Uterus (tissue), 2 donors: ENCODE results near the gene STAB1.

ENCODE experiments used
- CTCF ChIP-seq, 4 experiments: fragments of 200-600 bp in 2 of 4; fragments of 450-650 bp in 2 of 4; sonication (generic) in 2 of 4; IDR thresholded peaks; one replicate each; pipeline ENCODE4 v1.5.1; 2016 to 2019; ENCODE audit warnings: antibody characterized with exemption in 4 of 4, mild to moderate bottlenecking in 2 of 4, moderate library complexity in 1 of 4
- POLR2A ChIP-seq, 2 donors: fragments of 450-650 bp; IDR thresholded peaks; one replicate each; pipeline ENCODE4 v1.6.1; 2016; ENCODE audit warnings: antibody characterized with exemption in 2 of 2, mild to moderate bottlenecking in 1 of 2, moderate library complexity in 1 of 2

DNA sequence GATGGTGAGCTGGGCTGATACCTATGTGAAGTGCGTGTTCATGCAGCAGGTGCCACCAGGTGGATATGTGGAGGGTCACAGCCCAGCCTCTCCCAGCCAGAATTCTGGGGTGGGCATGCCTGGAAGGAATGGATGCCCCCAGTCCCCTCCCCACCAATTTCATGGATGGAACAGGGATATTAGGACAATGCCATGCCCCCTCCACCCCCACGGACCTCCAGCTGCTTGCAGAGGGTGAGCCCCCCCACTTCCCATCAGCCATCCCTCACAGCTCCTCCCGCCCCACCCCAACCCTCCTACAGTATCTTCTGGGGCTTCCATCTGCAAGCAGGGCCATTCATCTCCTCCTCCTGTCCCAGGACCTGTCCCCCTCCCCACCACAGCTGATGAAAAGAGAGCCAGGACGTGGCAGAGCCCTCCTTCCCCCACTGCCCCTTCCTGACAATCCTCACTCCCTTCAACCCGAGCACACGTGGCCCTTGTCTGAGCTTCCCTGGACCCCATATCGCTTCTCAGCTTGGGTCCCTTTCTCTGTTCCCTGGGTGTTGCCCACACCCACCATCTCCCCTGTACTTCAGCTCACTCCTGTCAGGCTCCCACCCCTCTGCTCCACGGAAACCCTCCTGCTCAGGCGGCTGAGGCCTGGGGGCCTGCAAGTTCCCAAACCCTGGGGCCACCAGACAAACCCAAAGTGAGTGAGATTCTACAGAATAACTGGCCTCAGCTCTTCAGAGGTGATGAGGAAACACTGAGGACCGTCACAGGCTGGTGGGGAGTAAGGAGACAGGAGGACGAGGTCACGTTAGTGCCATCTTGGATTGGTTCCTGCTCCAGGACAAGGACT is 47.4 kb upstream of the STAB1 start:
- TF ChIP-seq CTCF (IDR thresholded peaks at IDR 0.05): no peak
- TF ChIP-seq POLR2A (IDR thresholded peaks at IDR 0.05): no peak
